ENCODE measurements around the gene NR6A1.
"Not testable (repeated sequence)": the region's sequence is repeated elsewhere in the genome, so short reads cannot be mapped to it uniquely, and the experiment has no call there.

Gene NR6A1

DNA sequence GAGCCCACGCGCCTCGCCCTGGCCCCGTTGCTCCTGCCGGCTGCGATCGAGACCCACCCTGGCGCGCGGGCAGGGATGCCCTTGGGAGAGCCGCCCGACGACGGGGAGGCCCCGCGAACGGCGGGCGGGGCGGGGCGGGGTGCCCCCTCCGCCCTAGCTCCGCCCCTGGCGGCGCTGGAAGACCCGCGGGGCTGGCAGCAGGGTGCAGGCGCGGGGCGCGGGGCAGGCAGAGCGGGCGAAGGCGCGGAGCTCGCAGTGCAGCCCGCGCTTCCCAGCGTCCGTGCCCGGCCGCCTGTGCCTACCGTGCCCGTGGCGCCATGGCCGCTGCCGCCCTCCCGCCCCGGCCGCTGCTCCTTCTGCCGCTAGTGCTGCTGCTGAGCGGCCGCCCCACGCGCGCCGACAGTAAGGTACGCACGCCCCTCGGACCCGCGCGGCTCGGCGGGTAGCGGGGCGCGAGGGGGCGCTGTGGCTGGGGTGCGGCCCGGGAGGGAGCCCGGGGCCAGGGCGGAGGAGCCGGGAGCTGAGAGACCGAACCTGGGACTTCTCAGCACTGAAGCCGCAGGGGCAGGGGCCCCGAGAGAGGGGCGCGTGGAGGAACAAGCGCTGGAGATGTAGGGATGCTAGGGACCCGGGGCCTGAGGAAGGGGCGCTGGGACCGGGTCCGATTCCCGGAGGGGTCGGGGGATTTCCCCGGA is 6.0 kb upstream of the NR6A1 start, which contains the start of gene OLFML2A:
OLFML2A (plus strand) TSS at position 180 of the 695 bp plus-strand sequence; CDS start at position 318, 138 bp downstream.
- Histone ChIP-seq H3K4me2 (ENCODE audit: low read length) (peak within 1 kb of the TSS; percentile 60), H3K23ac (ENCODE audit: low read length) (no peak within 1 kb of the TSS), H3K79me1 (ENCODE audit: low read length) (no peaks in the 10 kb centered on the region), H4K8ac (ENCODE audit: low read depth, low read length) (no peak within 1 kb of the TSS), H2BK15ac (replicated peaks; ENCODE audit: low read depth) (no peak within 1 kb of the TSS), H3K18ac (ENCODE audit: low read length) (peak within 1 kb of the TSS; percentile 7), H3K9ac (ENCODE audit: low read length) (peak within 1 kb of the TSS; percentile 69), H2AK5ac (ENCODE audit: low read length) (no peak within 1 kb of the TSS), H3K27ac (ENCODE audit: low read depth, low read length) (no peak within 1 kb of the TSS), H4K5ac (ENCODE audit: low read length) (no peak within 1 kb of the TSS), H3K4ac (ENCODE audit: low read depth, low read length) (no peak within 1 kb of the TSS), H3K27me3 (ENCODE audit: insufficient read depth, low read length, poor library complexity) (no peaks in the 10 kb centered on the region), H3K79me2 (ENCODE audit: control insufficient read depth, insufficient read depth, low read length) (no peaks in the 10 kb centered on the region), H2BK120ac (ENCODE audit: low read depth, low read length) (no peak within 1 kb of the TSS), H2BK5ac (ENCODE audit: low read length) (no peak within 1 kb of the TSS), H3K4me3 (ENCODE audit: low read length) (peak within 1 kb of the TSS; percentile 29), H3K56ac (ENCODE audit: low read length) (peak within 1 kb of the TSS; percentile 89), H3K36me3 (ENCODE audit: control insufficient read depth, insufficient read depth, low read length) (no peaks in the 10 kb centered on the region), H3K4me1 (ENCODE audit: control insufficient read depth, low read depth, low read length) (peaks cover 3% of the 10 kb centered on the region)
- no CpG with 5 or more reads among the region's 87 CpGs for WGBS (ENCODE audit: extremely low coverage, insufficient coverage, low lambda C conversion rate)
- DNase-seq: no peak

DNA sequence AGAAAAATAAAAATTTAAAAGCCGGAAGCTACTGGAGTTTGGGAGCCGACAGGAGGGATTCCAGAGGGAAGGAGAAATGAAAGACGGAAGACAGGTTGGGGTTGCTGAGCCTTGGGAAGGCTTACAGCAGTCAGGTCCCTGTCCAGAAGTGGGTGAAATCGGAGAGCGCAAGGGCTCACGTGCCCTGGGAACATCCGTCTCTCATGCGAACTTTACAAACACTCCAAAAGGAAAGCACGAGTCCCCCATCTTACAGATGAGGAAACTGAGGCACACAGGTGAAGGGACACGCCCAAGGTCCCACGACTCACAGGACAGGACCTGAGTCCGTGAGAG is 5.5 kb upstream of the NR6A1 start:
- H3K4me3 ChIP-seq (ENCODE audit: low read length): peak overlapping the region; percentile 20
- no peak overlapping the region for H2BK5ac ChIP-seq (ENCODE audit: low read length)
- H3K56ac ChIP-seq (ENCODE audit: low read length): peak overlapping the region; percentile 89
- H3K27me3 ChIP-seq (ENCODE audit: insufficient read depth, low read length, poor library complexity): no peaks in the 10 kb centered on the region
- H3K79me1 ChIP-seq (ENCODE audit: low read length): no peaks in the 10 kb centered on the region
- no peak overlapping the region for H2BK15ac ChIP-seq (replicated peaks; ENCODE audit: low read depth)
- peaks cover 3% of the 10 kb centered on the region for H3K4me1 ChIP-seq (ENCODE audit: control insufficient read depth, low read depth, low read length)
- DNase-seq: no peak
- H3K18ac ChIP-seq (ENCODE audit: low read length): no peak overlapping the region
- H4K8ac ChIP-seq (ENCODE audit: low read depth, low read length): no peak overlapping the region
- peak overlapping the region; percentile 60 for H3K4me2 ChIP-seq (ENCODE audit: low read length)
- peak overlapping the region; percentile 69 for H3K9ac ChIP-seq (ENCODE audit: low read length)
- H2BK120ac ChIP-seq (ENCODE audit: low read depth, low read length): no peak overlapping the region
- H3K23ac ChIP-seq (ENCODE audit: low read length): no peak overlapping the region
- H3K36me3 ChIP-seq (ENCODE audit: control insufficient read depth, insufficient read depth, low read length): no peaks in the 10 kb centered on the region
- H4K5ac ChIP-seq (ENCODE audit: low read length): no peak overlapping the region
- no CpG with 5 or more reads among the region's 12 CpGs for WGBS (ENCODE audit: extremely low coverage, insufficient coverage, low lambda C conversion rate)
- no peak overlapping the region for H3K27ac ChIP-seq (ENCODE audit: low read depth, low read length)
- no peak overlapping the region for H3K4ac ChIP-seq (ENCODE audit: low read depth, low read length)
- no peaks in the 10 kb centered on the region for H3K79me2 ChIP-seq (ENCODE audit: control insufficient read depth, insufficient read depth, low read length)
- H2AK5ac ChIP-seq (ENCODE audit: low read length): no peak overlapping the region

DNA sequence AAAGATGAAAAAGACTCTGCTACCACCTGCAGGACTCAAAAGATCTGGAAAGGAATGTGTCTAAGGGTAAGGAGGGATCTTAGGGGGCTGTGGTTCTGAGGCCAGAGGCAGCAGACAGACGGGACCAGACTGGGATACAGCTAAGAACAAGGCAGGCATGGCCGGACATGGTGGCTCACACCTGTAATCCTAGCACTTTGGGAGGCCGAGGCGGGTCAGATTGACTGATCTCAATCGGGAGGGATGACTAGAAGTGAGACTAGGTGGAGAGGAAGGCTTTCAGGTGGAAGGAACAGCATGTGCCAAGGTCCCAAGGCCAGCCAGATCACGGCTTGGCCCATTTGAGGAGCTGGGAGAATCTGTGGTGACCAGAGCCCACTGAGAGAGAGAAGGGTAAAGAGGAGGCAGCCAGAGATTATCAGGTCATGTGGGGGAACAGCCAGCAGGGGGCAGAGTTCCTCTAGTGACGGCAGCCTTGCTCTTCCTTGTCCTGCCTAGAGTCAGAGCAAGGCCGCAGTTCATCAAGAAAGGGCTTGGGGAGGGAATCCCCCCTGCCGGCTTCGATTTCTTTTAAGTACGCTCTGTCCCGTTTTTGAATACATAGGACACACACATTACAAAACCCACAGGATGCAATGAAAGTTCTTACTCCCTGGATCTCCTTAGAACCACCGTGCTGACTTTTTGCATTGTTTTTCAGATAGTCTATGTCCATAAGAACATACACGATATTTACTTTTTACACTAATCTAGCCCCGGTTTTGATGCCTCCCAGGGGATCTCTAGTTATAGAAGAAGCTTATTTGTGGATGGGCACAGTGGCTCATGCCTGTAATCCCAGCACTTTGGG is 3.2 kb upstream of the NR6A1 start:
- H2BK5ac ChIP-seq (ENCODE audit: low read length): no peak overlapping the region
- no peak overlapping the region for H3K4ac ChIP-seq (ENCODE audit: low read depth, low read length)
- H3K23ac ChIP-seq (ENCODE audit: low read length): no peak overlapping the region
- H3K18ac ChIP-seq (ENCODE audit: low read length): no peak overlapping the region
- no peaks in the 10 kb centered on the region for H3K36me3 ChIP-seq (ENCODE audit: control insufficient read depth, insufficient read depth, low read length)
- no peak overlapping the region for H2BK120ac ChIP-seq (ENCODE audit: low read depth, low read length)
- H3K79me1 ChIP-seq (ENCODE audit: low read length): no peaks in the 10 kb centered on the region
- peak; percentile 88 for DNase-seq
- H3K4me3 ChIP-seq (ENCODE audit: low read length): no peak overlapping the region
- no CpG with 5 or more reads among the region's 15 CpGs for WGBS (ENCODE audit: extremely low coverage, insufficient coverage, low lambda C conversion rate)
- H3K27me3 ChIP-seq (ENCODE audit: insufficient read depth, low read length, poor library complexity): no peaks in the 10 kb centered on the region
- no peak overlapping the region for H4K5ac ChIP-seq (ENCODE audit: low read length)
- H3K9ac ChIP-seq (ENCODE audit: low read length): no peak overlapping the region
- H4K8ac ChIP-seq (ENCODE audit: low read depth, low read length): no peak overlapping the region
- no peak overlapping the region for H2AK5ac ChIP-seq (ENCODE audit: low read length)
- H3K27ac ChIP-seq (ENCODE audit: low read depth, low read length): no peak overlapping the region
- H2BK15ac ChIP-seq (replicated peaks; ENCODE audit: low read depth): no peak overlapping the region
- peaks cover 2% of the 10 kb centered on the region for H3K79me2 ChIP-seq (ENCODE audit: control insufficient read depth, insufficient read depth, low read length)
- H3K56ac ChIP-seq (ENCODE audit: low read length): no peak overlapping the region
- H3K4me2 ChIP-seq (ENCODE audit: low read length): no peak overlapping the region
- H3K4me1 ChIP-seq (ENCODE audit: control insufficient read depth, low read depth, low read length): peaks cover 3% of the 10 kb centered on the region

DNA sequence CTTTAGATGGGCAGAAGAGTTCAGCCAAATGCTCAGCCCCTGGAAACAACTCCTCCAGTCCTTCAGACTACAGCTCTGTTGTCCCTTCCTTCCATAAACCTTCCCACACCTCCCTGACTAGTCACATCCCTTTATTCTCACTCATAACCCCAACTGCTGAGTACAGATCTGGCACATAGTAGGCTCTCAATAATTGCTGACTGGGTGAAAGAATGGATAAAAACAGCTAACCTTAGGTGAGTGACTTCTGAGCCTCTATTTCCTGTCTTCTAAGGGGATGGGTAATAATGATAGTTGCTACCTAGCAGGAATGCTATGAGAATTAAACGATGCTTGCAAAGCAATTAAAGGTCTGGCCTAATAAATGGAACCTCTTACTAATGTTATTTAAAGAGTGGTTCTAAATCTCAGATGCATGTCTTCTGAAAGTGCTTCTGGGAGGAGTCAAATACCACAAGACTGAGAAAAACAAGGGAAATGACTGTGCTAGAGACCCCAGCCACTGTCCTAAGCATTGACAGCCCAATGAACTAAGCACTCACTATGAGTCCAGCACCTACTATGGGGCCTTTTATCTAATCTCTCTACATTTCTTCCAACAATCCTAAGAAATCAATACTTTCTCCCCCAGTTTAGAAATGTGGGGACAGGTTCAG is 2.5 kb upstream of the NR6A1 start:
- Histone ChIP-seq H3K79me2 (ENCODE audit: control insufficient read depth, insufficient read depth, low read length) (peaks cover 6% of the 10 kb centered on the region), H3K4ac (ENCODE audit: low read depth, low read length) (no peak overlapping the region), H3K27me3 (ENCODE audit: insufficient read depth, low read length, poor library complexity) (no peaks in the 10 kb centered on the region), H3K56ac (ENCODE audit: low read length) (no peak overlapping the region), H2BK120ac (ENCODE audit: low read depth, low read length) (no peak overlapping the region), H2AK5ac (ENCODE audit: low read length) (no peak overlapping the region), H3K36me3 (ENCODE audit: control insufficient read depth, insufficient read depth, low read length) (no peaks in the 10 kb centered on the region), H3K4me1 (ENCODE audit: control insufficient read depth, low read depth, low read length) (peaks cover 2% of the 10 kb centered on the region), H2BK15ac (replicated peaks; ENCODE audit: low read depth) (no peak overlapping the region), H3K79me1 (ENCODE audit: low read length) (no peaks in the 10 kb centered on the region), H4K8ac (ENCODE audit: low read depth, low read length) (no peak overlapping the region), H4K5ac (ENCODE audit: low read length) (no peak overlapping the region), H3K27ac (ENCODE audit: low read depth, low read length) (no peak overlapping the region), H3K4me2 (ENCODE audit: low read length) (no peak overlapping the region), H3K23ac (ENCODE audit: low read length) (no peak overlapping the region), H2BK5ac (ENCODE audit: low read length) (no peak overlapping the region), H3K18ac (ENCODE audit: low read length) (no peak overlapping the region), H3K9ac (ENCODE audit: low read length) (no peak overlapping the region), H3K4me3 (ENCODE audit: low read length) (no peak overlapping the region)
- WGBS (ENCODE audit: extremely low coverage, insufficient coverage, low lambda C conversion rate): no CpG with 5 or more reads among the region's 1 CpG
- no peak for DNase-seq

DNA sequence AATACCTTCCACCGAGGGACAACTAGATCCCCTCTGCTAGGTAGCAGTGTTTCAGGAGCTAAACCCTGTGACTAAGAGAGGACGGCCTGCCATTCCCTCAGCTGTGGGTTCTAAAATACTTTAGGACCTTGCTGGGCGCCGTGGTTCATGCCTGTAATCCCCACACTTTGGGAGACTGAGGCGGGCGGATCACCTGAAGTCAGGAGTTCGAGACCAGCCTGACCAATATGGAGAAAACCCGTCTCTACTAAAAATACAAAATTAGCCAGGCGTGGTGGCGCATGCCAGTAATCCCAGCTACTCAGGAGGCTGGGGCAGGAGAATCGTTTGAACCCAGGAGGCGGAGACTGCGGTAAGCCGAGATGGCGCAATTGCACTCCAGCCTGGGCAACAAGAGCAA is 1.8 kb upstream of the NR6A1 start:
- not testable (repeated sequence) for H2BK5ac ChIP-seq (ENCODE audit: low read length); H3K4ac ChIP-seq (ENCODE audit: low read depth, low read length); H3K27ac ChIP-seq (ENCODE audit: low read depth, low read length); H2BK15ac ChIP-seq (replicated peaks; ENCODE audit: low read depth); H2AK5ac ChIP-seq (ENCODE audit: low read length); H3K79me2 ChIP-seq (ENCODE audit: control insufficient read depth, insufficient read depth, low read length); H3K9ac ChIP-seq (ENCODE audit: low read length); H3K4me1 ChIP-seq (ENCODE audit: control insufficient read depth, low read depth, low read length); H3K23ac ChIP-seq (ENCODE audit: low read length); DNase-seq; H3K56ac ChIP-seq (ENCODE audit: low read length); H4K8ac ChIP-seq (ENCODE audit: low read depth, low read length); H3K27me3 ChIP-seq (ENCODE audit: insufficient read depth, low read length, poor library complexity); H3K79me1 ChIP-seq (ENCODE audit: low read length); H4K5ac ChIP-seq (ENCODE audit: low read length); H3K4me3 ChIP-seq (ENCODE audit: low read length); H3K18ac ChIP-seq (ENCODE audit: low read length); H3K4me2 ChIP-seq (ENCODE audit: low read length); H2BK120ac ChIP-seq (ENCODE audit: low read depth, low read length); H3K36me3 ChIP-seq (ENCODE audit: control insufficient read depth, insufficient read depth, low read length)
- WGBS (ENCODE audit: extremely low coverage, insufficient coverage, low lambda C conversion rate): no CpG with 5 or more reads among the region's 15 CpGs

All from mesendoderm (in vitro differentiated cells).